Omental fat pad (tissue), 4 donors: Measurements from ENCODE around the gene DPYD. TPM values are rescaled to one million over a fixed set of nuclear protein-coding genes. Genes with fewer than 3 reads are reported as not detected.

Experiments used
- ATAC-seq: fragments of 150-250 bp; one replicate; pipeline ENCODE4 v1.9.1; 2016; ENCODE audit warnings: mild to moderate bottlenecking, moderate library complexity; ENCODE audit not compliant: low FRiP score
- DNase-seq: peaks from one replicate; pipeline ENCODE4 v3.0.0-alpha.2; 2019; ENCODE audit warnings: low spot score
- CTCF ChIP-seq, 3 donors: fragments of 450-650 bp; IDR thresholded peaks; one replicate each; pipeline ENCODE4 v1.5.1; 2016 to 2017; ENCODE audit warnings: antibody characterized with exemption in 3 of 3, mild to moderate bottlenecking in 3 of 3, moderate library complexity in 2 of 3
- total RNA-seq, 4 donors: library from RNA; depleted of rRNA; stranded (reverse); fragments of >200 nt; gene quantifications; one replicate each; pipeline ENCODE4 v1.1.0, GENCODE V29; 2016

Gene DPYD
- total RNA-seq, 4 donors from 2014 or later: 52.5 to 86.4 (median 60.3) TPM

DNA sequence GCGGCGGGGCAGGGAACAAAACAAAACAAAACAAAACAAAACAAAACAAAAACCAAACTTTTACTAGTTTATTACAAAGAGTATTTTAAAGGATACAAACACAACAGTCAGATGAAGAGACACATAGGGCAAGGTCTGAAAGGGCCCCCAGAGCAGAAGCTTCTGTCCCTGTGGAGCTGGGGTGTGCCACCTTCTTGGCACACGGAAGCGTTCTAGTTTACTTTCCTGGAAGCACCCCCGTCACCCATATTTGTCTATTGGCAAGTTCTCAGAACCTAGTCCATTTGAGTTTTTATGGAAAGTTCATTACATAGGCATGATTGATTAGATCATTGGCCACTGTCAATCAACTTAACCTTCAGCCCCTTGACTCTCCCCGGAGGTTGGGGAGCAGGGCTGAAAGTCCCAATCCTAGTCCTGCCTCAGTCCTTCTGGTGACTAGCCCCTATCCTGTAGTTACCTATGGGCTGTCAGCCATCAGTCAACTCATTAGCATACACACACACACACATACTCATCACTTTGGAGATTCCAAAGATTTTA lies 380.4 kb downstream of the DPYD start:
- no peak for DNase-seq
- no peak for ATAC-seq
- no peak for TF ChIP-seq CTCF (IDR thresholded peaks at IDR 0.05)

DNA sequence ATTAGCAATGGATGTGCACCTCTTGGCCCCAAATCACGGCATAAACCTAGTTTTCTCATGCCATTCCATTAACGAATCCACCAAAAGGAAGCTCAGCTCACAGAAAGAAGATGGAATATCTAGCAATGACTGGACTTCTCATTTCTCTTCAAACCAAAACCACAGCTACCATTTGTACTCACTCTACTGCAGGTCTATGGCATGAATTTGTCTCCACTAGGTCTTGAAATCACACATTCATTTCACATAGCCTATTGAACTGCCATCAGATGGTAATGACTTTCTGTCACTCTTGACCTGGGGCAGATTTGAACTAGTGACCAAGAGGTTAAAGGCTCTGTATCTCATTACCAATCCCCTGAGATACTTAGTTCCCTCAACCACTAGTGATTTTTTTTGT lies 382.7 kb downstream of the DPYD start:
- no peak for TF ChIP-seq CTCF (IDR thresholded peaks at IDR 0.05)
- no peak for ATAC-seq
- no peak for DNase-seq

GRCh38 chr1:97533358-97533757 lies 387.5 kb downstream of the DPYD start:
- ATAC-seq (no peak), DNase-seq (no peak)
- no peak for TF ChIP-seq CTCF (IDR thresholded peaks at IDR 0.05)

GRCh38 chr1:97529600-97529999 lies 391.2 kb downstream of the DPYD start:
- no peak for TF ChIP-seq CTCF (IDR thresholded peaks at IDR 0.05)
- DNase-seq (no peak), ATAC-seq (no peak)

- ATAC-seq: no peak
- no peak for DNase-seq
- TF ChIP-seq CTCF (IDR thresholded peaks at IDR 0.05): no peak
These were observed 396.6 kb downstream of the DPYD start for GRCh38 chr1:97524211-97524610.

DNA sequence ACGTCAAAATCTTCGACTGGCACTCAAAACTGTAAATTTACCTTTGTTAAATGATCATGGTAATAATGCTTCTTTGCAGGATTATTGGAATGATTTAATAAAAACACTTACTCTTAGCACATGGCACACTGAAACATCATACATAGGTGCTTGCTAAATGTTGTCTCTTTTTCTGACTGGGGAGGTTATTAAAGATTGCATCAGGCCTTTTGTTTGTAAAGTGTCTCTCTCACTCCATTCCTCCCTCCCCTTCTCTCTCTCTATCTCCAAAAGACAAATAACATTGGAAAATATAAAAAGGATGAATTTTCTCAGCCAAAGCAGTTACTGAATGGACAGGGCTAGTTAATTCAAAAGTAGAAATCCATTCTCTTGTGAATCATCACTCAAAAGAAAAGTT lies 404.2 kb downstream of the DPYD start:
- ATAC-seq (no peak), DNase-seq (no peak)
- TF ChIP-seq CTCF (IDR thresholded peaks at IDR 0.05): no peak

GRCh38 chr1:97508653-97509218 lies 412.1 kb downstream of the DPYD start:
- ATAC-seq: no peak
- no peak for DNase-seq
- TF ChIP-seq CTCF (IDR thresholded peaks at IDR 0.05): no peak
